ENCODE data around the gene HDAC7. TPM values are rescaled to one million over a fixed set of nuclear protein-coding genes. Genes with fewer than 3 reads are reported as not detected.

Gene HDAC7
- total and polyA plus RNA-seq, 4 donors: 3.5 to 14.7 (median 7.2) TPM

- no peak overlapping the region for H3K4me3 ChIP-seq (ENCODE audit: low read depth in 1 of 3, low read length in 3 of 3)
- H3K9ac ChIP-seq (ENCODE audit: low read depth in 1 of 2, low read length in 2 of 2): no peak overlapping the region
- no peaks in the 10 kb centered on the region for H3K36me3 ChIP-seq (ENCODE audit: control insufficient read depth in 4 of 4, insufficient read depth in 3 of 4, low read depth in 1 of 4, low read length in 3 of 4)
- DNase-seq (ENCODE audit: low spot score): no peak
- no peaks in the 10 kb centered on the region for H3K9me3 ChIP-seq (ENCODE audit: control insufficient read depth in 4 of 4, low read length in 3 of 4)
- no peak overlapping the region for H3K27ac ChIP-seq (ENCODE audit: low read depth in 1 of 2, low read length in 2 of 2)
- H3K4me1 ChIP-seq (ENCODE audit: control insufficient read depth in 4 of 4, insufficient read depth in 4 of 4, low read length in 3 of 4): no peaks in the 10 kb centered on the region
- WGBS: 72% methylated on average over 9 of the region's 9 CpGs
- TF ChIP-seq NR2F2 (IDR thresholded peaks at IDR 0.05) (no peak), HNF4A (conservative IDR thresholded peaks at IDR 0.05) (no peak), HNF4G (IDR thresholded peaks at IDR 0.05) (no peak), REST (IDR thresholded peaks at IDR 0.05) (no peak), ATF3 (IDR thresholded peaks at IDR 0.05) (no peak), RAD21 (IDR thresholded peaks at IDR 0.05) (no peak), CTCF (IDR thresholded peaks at IDR 0.05; ENCODE audit: low read depth, low read length, missing input control) (no peak), ZBTB33 (IDR thresholded peaks at IDR 0.05) (no peak), TAF1 (conservative IDR thresholded peaks at IDR 0.05) (no peak), GABPA (IDR thresholded peaks at IDR 0.05 in 1 of 2, conservative IDR thresholded peaks at IDR 0.05 in 1 of 2) (no peak), JUND (IDR thresholded peaks at IDR 0.05) (no peak), FOXA2 (IDR thresholded peaks at IDR 0.05) (no peak), EGR1 (IDR thresholded peaks at IDR 0.05; ENCODE audit: low read depth in 2 of 2) (no peak), SP1 (IDR thresholded peaks at IDR 0.05) (no peak), RXRA (IDR thresholded peaks at IDR 0.05) (no peak), YY1 (IDR thresholded peaks at IDR 0.05) (no peak)
- no peaks in the 10 kb centered on the region for H3K27me3 ChIP-seq (ENCODE audit: control insufficient read depth in 4 of 4, insufficient read depth in 4 of 4, low read length in 3 of 4)
These were observed 76.3 kb downstream of the HDAC7 start for GRCh38 chr12:47743311-47743860.

All from liver (tissue), 9 donors.